ENCODE data around the gene GH1. TPM values are rescaled to one million over a fixed set of nuclear protein-coding genes. Genes with fewer than 3 reads are reported as not detected.
"Not testable (repeated sequence)": the region's sequence is repeated elsewhere in the genome, so short reads cannot be mapped to it uniquely, and the experiment has no call there.

Gene GH1
- total RNA-seq, 1 experiment from 2014 or later = not detected

- Histone ChIP-seq H3K36me3 (ENCODE audit: insufficient read depth, low read length, poor library complexity, severe bottlenecking) (no peaks in the 10 kb centered on the region), H3K9me3 (ENCODE audit: low read depth, low read length, poor library complexity, severe bottlenecking) (no peaks in the 10 kb centered on the region), H3K27me3 (replicated peaks; ENCODE audit: insufficient read depth, low read depth, low read length, poor library complexity) (no peaks in the 10 kb centered on the region), H3K27ac (ENCODE audit: low read depth, low read length, poor library complexity, severe bottlenecking) (no peak within 1 kb of the TSS), H3K4me1 (ENCODE audit: insufficient read depth, low read length, poor library complexity, severe bottlenecking) (no peaks in the 10 kb centered on the region), H3K4me3 (ENCODE audit: low read depth, low read length, poor library complexity, severe bottlenecking) (no peak within 1 kb of the TSS)
- intact Hi-C loops (cut with micrococcal nuclease; ENCODE audit: unreplicated experiment) = loop anchor here (10.0 kb wide), 1 partner anchor 374 kb away; no protein-coding TSS in a partner anchor
- BruUV-seq (replicated peaks) = no TSS peak
- TF ChIP-seq EZH2 (IDR thresholded peaks at IDR 0.05; ENCODE audit: borderline replicate concordance, low read depth, low read length, poor library complexity, severe bottlenecking) (no peak), CTCF (conservative IDR thresholded peaks at IDR 0.05; ENCODE audit: low read depth, low read length) (no peak)
- POLR2A ChIA-PET (ENCODE audit: low non-redundant PET) = no interaction called here
- CTCF ChIA-PET = interaction anchor here (0.6 to 2.0 kb wide), 3 partner anchors 115 to 507 kb away, joined by 3 to 9 read pairs (median 6); no protein-coding TSS in a partner anchor
- no peak for DNase-seq (ENCODE audit: low spot score)
Observed at GRCh38 chr17:63911041-63911635, 7.5 kb downstream of the GH1 start, which contains the start of gene CSHL1. TSS of gene CSHL1 (minus strand) at chr17:63911258. CDS start at chr17:63911196, 62 bp downstream.

- BruUV-seq (replicated peaks) = no TSS peak
- no peaks in the 10 kb centered on the region for H3K9me3 ChIP-seq (ENCODE audit: low read depth, low read length, poor library complexity, severe bottlenecking)
- no peak for DNase-seq (ENCODE audit: low spot score)
- ChIA-PET CTCF (no interaction called here), POLR2A (ENCODE audit: low non-redundant PET) (no interaction called here)
- intact Hi-C loops (cut with micrococcal nuclease; ENCODE audit: unreplicated experiment) = loop anchor here (10.0 kb wide), 1 partner anchor 375 kb away; no protein-coding TSS in a partner anchor
- H3K36me3 ChIP-seq (ENCODE audit: insufficient read depth, low read length, poor library complexity, severe bottlenecking) = no peaks in the 10 kb centered on the region
- no peak for TF ChIP-seq EZH2 (IDR thresholded peaks at IDR 0.05; ENCODE audit: borderline replicate concordance, low read depth, low read length, poor library complexity, severe bottlenecking)
- TF ChIP-seq CTCF (conservative IDR thresholded peaks at IDR 0.05; ENCODE audit: low read depth, low read length) = no peak
- H3K4me1 ChIP-seq (ENCODE audit: insufficient read depth, low read length, poor library complexity, severe bottlenecking) = no peaks in the 10 kb centered on the region
- no peaks in the 10 kb centered on the region for H3K27me3 ChIP-seq (replicated peaks; ENCODE audit: insufficient read depth, low read depth, low read length, poor library complexity)
- no peak overlapping the region for H3K4me3 ChIP-seq (ENCODE audit: low read depth, low read length, poor library complexity, severe bottlenecking)
- no peak overlapping the region for H3K27ac ChIP-seq (ENCODE audit: low read depth, low read length, poor library complexity, severe bottlenecking)
Observed at GRCh38 chr17:63910096-63910495, 8.5 kb downstream of the GH1 start.

- H3K36me3 ChIP-seq (ENCODE audit: insufficient read depth, low read length, poor library complexity, severe bottlenecking); H3K27me3 ChIP-seq (replicated peaks; ENCODE audit: insufficient read depth, low read depth, low read length, poor library complexity); H3K4me1 ChIP-seq (ENCODE audit: insufficient read depth, low read length, poor library complexity, severe bottlenecking); DNase-seq (ENCODE audit: low spot score); H3K4me3 ChIP-seq (ENCODE audit: low read depth, low read length, poor library complexity, severe bottlenecking); intact Hi-C loops (cut with micrococcal nuclease; ENCODE audit: unreplicated experiment); BruUV-seq (replicated peaks); H3K27ac ChIP-seq (ENCODE audit: low read depth, low read length, poor library complexity, severe bottlenecking); POLR2A ChIA-PET (ENCODE audit: low non-redundant PET); H3K9me3 ChIP-seq (ENCODE audit: low read depth, low read length, poor library complexity, severe bottlenecking); CTCF ChIA-PET: not testable (repeated sequence)
Observed at GRCh38 chr17:63909586-63909985, 9.1 kb downstream of the GH1 start.
